RPMI8226 (cell line): Measurements from ENCODE around the gene PPP2R2B.

Experiments
- DNase-seq: peaks from one replicate; pipeline ENCODE4 v3.0.0-alpha.2; 2015

Gene PPP2R2B

DNA sequence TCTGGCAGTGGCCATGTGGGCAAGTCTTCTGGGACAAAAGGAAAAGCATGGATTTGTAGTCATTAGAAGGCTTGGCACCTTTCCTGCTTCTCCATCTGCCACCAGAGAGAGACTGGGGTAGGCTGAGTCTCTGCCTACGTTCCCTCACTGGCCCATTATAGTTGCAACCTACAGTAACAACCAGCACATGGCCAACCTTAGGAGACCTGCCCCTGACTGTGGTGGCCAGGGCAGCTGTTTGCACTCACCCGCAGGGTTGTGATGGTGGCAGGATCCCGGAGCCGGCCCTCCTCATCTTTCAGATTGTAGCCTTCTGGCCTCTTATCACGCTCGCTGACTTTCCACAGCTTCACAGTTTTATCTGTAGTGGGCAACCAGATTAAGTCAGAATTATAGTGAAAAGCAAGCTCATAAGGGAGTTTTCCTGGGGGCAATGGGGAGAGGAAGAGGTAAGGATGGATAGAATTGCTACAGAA lies 187.6 kb downstream of the PPP2R2B start:
- DNase-seq: no peak

DNA sequence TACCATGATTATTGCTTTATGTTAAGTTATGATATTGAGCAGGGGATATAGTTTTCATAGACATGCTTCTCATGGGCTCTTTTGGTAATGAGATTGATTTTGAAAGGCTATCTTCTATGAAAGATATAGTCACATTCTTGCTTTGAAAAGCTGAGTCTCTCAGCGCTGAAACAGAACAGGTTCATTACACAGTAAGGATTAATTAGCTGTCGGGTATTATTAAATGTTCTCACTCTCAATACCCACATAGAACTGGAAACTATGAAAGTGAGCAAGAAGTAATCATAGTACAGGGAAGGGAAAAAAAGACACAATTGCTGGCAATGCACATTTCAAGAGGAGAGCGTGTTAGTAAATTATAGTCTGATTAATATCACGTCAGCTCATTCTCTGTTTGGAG lies 190.9 kb downstream of the PPP2R2B start:
- DNase-seq: no peak

DNA sequence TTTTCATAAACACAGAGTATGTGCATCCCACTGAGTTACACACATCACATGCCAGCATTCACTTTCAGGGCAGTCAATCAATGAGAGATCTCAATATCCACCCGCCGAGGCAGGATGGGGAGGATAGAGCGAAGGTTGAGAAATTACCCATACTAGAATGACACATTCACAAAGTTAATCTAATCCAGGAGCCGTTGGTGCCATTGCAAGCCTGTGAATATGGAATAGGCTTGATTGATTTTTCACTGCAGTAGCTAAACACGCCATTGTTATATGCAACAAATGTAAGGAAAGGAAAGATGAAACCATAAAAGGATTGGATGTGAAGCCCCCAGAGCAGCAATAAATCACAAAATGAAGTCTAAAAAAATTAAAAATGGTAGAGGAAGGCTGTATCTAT lies 194.7 kb downstream of the PPP2R2B start:
- DNase-seq: no peak

DNA sequence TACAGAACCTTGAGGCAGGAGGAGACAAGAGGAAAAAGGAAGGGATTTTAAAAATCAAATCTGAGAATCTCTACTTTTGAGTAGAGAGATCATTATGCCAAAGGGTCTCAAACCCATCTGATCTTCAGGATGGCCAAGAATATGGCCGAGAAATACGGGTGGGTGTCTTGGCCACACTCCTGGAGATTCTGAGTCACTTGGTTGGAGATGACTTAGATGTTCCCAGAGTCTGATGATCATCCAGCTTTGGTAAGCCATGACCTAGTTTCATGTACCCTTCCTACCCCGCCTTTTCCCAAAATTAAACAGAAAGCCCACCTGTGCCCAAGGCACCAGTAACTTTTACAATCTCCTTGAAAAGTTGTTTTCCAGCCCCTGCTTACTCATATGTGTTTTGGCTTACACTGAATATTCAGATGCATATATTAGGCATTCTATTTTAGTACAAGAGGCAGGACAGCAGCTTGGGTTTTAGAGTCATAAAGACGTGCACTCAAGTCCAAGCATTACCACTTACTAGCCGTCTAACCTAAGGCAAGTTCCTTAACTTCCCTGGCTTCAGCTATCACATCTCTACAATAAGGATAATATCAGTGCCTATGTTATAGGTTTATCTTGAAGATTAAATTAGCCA lies 195.5 kb downstream of the PPP2R2B start:
- DNase-seq: no peak

DNA sequence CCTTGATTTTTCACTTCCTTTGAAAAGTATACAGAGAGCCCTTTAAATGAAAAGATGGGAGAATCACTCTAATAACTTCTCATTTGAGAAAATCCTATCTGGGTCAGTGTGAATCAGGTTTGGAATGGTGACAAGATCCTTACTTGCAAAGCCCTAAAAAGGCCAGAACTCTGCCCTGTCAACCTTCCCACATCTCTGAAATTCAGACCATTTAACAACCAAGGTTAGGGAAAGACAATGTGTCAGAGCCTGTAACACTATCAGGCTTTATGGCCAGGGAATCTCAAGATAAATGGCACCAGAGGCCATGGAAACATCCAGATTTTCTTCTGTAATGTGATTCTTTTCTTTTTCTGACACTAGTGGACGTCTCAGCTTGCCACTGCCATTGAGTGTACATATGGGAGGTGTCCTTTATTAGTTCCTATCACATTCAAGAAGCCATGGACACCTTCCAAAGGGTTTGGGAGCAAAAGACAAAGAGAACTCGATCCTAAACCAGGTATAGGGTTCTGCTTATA lies 196.9 kb downstream of the PPP2R2B start:
- no peak for DNase-seq

DNA sequence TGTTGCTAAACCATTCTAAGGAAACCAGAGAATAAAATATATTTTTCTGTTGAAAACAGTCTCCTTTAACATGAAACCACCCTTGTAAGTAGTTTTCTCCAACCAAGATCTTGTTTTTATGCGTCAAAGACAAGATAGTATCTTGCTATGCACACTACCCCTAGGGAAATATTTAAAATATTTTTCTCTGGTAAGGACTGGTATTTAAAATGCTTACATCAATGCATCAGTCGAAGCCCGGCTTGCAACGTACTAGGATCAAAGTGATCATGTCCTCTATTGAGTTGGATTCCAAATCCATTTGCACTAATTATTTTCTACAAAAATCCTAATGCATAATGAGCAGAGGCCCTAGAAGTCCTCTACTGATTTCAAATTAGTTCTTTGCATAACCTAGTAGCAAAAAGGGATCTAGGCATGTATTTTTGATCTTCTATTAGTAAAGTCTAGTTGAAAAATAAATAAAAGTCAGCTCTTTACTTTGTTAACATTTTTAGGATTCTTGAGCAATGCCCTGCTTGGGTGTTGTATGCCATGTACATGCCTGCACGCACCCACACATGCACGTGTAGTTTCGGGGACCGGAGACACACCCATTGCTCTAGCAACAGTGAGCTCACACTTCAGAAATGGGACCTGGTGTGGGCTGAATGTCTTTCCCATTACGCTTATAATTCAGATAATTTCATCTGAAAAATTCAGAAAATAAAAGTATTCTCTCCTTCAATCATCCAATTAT lies 197.5 kb downstream of the PPP2R2B start:
- DNase-seq: no peak

DNA sequence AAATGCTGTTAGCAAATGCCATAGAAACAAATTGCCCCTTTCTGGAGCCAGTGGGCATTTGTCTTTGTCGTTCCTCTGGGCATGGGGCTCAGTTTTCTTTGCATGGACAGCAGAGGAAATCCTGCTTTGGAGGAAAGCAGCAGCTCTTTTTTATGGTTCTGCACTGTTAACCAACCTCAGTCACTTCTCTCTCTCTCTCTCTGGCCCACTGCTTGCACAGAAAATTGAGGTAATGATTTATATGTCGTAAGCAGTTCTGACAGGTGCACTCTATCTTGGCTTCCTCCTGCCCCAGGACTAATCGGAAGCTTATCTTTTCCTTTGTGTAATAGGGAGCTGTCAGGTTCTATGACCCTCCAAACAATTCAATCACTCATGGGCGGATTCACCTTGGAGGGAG lies 202.9 kb downstream of the PPP2R2B start:
- no peak for DNase-seq

DNA sequence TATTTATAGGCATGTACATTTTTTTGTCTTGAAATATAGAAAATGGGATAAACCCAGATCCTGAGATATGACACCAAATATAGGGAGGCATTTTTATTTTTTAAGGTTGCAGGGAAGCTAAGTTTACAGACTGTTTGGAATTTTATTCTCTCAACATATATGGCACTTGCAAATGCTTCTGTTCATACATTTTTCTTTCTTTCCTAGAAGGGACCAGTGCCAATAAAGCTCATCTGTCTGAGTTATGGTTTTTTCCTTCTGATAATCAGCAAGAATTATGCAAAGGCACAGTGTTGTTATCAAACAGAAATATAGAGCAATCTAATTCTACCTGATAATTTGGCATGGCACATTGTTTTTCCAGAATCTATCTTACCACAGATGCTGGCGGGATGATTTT lies 205.7 kb downstream of the PPP2R2B start:
- DNase-seq: no peak

DNA sequence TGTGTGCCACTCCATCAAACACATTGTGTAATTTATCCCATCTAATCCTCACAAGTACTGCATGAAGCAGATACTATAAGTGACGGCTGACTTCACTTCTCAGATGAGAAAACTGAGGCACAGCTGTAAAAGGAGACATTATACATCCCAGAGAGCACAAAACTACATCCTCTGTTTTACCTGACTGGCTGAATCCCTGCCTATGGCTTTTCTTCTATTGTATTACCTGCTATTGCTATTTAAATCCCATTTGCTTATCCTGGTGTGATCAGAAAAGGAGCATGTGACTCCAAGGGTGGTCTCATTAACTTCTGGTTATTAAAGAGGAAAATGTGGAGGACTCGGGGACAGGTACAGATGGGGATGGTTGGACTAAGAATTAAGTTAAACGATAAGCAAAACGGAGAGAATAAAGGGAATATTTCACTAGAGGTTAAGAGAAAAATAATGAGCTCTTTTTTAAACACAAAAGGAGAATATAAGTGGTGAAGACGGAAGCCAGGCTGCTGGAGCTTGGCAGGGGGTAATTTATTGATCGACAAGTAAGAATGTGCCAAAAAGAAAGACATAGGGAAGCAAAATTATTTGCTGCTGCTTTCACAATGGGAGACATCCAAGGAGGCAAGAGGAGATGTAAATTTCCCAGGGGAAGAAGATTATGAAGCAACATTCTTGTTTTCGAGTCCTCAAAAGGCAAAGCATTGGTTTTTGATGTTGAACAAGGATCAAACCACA lies 206.8 kb downstream of the PPP2R2B start:
- DNase-seq: no peak

DNA sequence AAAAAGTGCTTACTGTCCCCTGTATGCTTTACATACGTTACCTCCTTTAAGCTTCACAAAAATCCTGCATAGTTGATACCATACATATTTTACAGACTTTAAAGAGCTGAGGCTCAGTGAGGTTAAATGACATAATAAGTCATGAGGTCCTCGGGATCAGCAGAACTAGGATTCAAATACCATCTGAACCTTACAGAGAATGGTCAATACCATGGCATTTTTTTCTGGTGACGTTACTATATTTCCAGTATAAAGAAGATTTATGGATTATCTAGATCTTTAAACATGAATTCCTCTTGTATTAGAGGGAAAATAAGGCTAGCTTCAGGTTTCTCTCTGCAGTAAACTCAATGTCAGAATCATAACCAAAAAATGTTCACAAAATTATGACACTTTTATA lies 208.9 kb downstream of the PPP2R2B start:
- DNase-seq: no peak

DNA sequence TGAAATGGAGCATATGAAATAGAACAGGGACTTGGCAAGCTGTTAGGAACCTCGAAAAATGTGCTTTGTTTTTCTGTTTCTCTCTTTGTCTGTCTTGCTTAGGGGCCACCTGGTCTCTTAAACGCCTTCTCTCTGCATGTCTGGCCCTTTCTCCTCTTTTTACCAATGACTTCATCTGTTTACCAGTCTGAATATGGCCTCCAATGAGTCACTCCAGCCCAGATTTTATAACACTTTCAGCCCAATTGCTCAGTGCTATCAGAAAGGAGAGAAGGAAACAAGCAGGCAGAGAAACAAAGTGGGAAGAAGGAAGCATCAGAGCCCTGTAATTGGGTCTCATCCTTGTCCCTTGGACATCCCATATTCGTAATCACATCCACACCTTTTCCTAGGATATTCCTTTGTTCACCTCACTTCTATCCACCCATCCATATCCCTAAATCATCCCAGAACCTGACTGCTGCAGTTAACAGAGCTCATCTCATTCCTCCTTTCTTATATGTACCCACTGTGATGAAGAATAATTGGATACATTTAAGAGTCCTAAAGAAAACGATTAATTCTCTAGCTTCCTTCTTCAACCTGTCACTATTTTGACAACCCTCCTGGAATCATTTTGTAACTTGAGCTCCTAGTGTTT lies 210.8 kb downstream of the PPP2R2B start:
- no peak for DNase-seq

DNA sequence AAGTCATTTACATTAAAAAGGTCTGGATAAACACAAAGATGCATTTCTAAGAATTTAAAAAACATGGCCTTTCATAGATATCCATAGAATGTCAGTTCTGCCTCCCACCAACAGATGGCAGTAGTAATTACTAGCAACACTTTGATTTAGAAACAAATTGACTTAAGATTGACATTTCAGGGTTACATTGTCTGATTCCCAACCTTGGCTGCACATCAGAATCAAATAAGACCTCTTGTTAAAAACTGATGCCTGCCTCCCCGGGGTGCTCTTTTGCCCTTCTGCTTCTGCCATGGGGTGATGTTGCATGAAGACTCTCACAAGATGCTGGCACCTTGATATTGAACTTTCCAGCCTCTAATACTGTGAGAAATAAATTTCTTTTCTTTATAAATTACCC lies 216.3 kb downstream of the PPP2R2B start:
- peak; percentile 16 for DNase-seq

DNA sequence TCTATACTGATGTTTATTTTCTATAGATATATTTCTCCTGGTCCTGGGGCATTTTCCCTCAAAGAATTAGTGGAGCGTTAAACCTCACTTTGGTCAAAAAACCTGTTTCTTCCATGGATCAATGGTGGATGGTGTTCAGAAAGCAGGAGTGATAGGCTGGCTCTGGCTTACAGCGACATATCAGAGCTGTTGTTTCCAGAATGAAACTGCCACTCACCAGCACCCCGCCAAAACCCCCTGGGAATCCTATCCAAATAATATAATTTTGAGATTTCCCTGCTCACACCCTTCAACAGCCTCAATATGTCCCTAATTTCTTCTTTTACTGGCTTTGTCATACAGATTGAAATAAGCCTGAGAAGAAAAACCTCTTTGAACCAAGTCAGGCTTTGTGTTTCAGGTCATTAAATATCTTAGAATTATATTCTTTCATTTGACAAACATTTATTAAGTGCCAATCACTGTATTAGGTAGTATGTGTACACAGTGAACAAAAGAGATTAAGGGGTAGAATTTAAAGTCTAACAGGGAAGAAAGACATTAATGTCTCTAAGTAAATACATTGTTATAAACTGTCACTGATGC lies 218.1 kb downstream of the PPP2R2B start:
- no peak for DNase-seq

DNA sequence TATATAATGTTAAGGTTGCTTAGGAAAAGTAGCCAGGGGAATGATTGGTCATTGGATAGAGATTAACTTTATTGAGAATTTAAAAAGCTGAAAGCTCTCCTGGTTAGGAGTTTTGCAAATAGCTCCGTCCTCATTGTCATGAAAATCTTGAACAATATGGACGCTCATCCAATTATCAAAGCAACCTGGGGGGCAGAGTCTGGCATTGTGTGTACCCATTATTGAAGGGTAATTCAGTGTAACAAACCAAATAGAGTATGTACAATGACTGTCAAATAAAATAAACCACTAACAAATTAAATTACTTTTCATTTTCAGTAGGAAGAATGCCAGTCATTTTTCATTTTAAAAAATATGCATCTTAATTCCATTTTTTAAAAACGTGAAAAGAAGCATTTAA lies 218.6 kb downstream of the PPP2R2B start:
- no peak for DNase-seq

DNA sequence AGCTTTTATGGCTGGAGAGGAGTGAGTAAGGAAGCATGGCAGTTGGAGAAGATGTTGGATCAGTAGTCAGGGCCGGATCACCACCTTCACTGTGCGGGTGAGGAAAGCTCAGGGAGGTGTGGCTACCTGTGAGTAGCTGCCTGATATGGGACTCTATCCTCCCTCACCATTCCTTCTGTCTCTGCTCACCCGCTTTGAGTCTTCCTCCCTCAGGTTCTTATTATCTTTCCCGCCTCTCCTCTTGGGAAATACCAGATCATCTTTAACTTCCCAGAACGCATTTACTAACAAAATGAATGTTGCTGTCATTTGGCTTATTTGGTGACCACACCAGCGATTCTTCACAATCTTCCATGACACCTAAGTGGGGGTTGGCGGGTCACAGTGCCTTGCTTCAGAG lies 221.9 kb downstream of the PPP2R2B start:
- DNase-seq: no peak

DNA sequence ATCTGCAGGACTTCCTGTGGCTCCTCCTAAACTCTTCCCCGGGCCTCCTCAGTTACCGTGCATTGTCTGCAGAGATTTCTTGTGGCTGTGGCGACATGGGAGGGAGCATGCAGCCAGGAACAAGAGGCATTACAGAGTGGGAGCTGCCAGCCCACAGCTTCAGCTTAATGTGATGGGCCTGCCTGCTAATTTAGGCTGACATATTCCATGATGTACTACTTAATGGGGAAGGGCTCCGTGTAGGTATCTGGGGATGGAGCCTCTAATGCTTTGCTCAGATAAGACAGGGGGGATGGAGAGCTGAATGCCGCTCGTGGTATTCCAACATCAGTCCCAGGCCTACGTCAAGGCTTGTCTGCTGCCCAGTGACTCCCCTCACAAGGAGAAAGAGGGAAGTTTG lies 225.0 kb downstream of the PPP2R2B start:
- no peak for DNase-seq

DNA sequence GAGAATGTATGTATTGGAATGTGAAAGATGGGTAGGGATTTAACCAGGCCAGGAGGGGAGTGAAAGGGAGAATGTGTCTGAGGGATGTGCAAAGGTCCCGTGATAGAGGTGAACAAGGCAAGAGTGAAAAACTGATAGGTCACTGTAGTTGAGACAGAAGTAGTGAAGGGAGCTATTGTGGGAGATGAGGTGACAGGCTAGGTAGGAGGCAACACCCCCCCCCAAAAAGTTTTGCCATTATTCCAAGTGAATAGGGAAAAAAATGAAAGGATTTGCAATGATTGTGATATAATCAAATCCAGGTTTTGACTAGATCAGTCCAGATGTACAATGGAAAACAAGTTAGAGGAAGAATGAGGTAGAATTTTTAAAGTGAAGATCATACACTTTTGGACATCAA lies 226.0 kb downstream of the PPP2R2B start:
- no peak for DNase-seq

DNA sequence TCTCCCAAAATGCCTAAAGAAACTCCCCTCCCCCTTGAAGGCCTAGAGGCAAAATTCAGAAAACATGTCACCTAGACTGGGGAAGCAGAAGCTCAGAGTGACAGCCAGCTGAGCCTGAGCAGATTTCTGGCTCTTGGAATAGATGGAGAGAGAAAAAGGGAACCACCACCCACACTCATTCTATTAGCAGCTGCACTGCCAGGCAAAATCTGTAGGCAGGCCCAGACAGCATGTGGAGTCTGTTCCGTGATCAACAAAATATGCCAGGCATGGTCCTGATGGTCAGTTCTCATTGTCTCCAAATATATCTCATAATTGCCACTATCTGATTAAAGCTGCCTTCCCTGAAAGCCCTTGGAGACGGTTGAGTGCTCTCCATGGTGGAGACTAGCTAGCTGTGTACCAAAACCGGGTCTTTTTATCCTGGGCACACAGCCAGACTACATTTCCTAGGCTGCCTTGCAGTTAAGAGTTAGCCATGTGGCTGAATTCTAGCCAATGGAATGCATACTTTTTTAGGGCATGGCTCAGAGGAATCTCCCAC lies 230.8 kb downstream of the PPP2R2B start:
- DNase-seq: no peak

DNA sequence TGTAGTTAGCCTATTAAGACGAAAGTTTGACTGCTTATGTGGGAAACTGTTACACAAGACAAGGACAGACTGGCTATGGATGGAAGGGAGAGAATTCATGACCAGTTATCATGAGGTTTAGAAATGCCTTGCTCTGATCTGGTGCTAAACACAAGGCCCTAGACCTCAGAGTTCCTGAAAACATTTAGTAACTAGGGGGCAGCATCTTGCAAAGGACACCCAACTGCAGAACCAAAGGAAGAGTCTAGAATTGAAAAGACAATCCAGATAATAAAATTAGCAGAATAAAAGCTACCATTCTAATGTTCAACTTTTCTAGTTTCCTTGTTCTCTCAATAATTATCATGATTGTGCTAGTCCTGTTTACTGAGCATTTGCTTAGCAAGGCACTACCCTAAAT lies 232.1 kb downstream of the PPP2R2B start:
- no peak for DNase-seq

DNA sequence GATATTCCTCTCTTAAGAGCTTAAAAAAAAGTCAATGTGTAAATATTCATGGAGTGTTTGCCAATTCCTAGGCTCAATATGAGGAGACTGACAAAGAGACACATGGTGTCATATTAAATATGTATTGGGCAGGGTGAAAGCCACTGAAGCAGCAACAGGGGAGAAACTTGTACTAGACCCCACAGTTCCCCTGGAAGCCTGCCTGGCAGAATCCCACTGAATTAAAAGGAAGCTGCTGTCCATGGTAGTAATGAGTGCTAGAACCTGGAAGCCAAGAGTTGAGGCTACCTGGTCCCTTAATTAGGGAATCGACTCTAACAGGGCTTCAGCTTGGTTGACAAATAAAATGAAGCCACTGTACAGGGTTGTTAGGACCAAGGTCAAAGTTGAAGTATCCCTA lies 233.2 kb downstream of the PPP2R2B start:
- DNase-seq: no peak

DNA sequence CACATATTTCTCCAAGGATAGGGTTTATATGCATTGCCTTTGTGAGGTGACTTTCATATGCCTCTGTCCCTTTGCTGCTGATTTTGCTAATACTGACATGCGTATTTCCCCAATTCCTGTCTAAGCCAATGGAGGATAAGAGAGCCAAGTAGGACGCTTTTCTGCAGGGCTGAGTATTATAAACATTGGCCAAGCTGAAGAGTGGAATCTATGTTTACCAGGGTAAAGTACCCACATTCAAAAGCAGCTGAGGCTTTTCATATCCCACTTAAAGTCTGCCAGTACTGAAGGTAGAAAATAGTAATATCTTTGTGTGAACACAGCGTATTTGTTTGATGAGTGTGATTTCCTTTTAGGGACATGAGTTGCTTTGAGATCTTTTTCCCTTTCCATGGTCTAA lies 233.7 kb downstream of the PPP2R2B start:
- DNase-seq: no peak

DNA sequence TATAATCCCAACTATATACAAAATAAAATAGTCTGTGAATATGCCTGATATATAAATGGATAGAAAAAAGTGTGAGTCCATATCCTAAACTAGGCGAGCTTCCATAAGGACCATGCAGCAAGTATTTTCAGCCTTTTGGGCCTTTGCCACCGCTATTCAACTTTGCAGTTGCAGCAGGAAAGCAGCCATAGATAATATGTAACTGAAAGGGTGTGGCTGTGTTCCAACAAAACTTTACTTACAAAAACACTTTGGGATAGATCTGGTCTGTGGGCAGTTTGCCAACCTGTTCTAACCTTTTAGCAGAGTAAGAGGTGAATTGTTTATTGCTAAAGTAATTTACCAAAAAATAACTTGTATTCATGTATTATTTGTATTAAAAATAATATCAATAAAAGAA lies 234.8 kb downstream of the PPP2R2B start:
- DNase-seq: no peak

DNA sequence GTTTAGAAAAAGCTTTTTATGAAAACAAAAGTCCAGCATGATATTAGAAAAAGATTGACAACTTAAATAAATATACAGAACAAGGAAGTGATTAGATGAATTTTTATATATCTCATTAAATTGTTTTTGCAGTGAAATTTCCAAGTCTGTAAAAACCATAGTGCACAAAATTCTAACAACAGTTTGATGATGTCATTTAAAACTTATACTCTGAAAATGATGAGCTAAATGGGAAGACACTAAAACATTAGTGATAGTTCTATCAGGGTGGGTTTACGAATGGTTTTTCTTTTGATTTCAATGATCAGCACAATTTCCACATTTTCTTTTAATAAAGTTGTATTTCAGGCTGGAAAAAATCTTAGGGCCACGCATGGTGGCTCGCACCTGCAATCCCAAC lies 236.1 kb downstream of the PPP2R2B start:
- no peak for DNase-seq
